Bronchial epithelial cell (primary cell): ENCODE measurements around the gene ADAMTS17. TPM values are rescaled to one million over a fixed set of nuclear protein-coding genes. Genes with fewer than 3 reads are reported as not detected.

Experiments
- DNase-seq: peaks from one replicate; pipeline ENCODE4 v3.0.0-alpha.2; 2010; ENCODE audit warnings: low read depth
- FAIRE-seq: peaks from 2 replicates; lab custom pipeline; 2011; peaks lifted over from hg19 to GRCh38; lab: Jason Lieb, UNC
- H3K27me3 ChIP-seq: 2 replicates; pipeline ENCODE4 v1.5.1; 2011; ENCODE audit warnings: low read length; ENCODE audit not compliant: control insufficient read depth, insufficient read depth
- H3K36me3 ChIP-seq: 2 replicates; pipeline ENCODE4 v1.5.1; 2011; ENCODE audit warnings: low read length; ENCODE audit not compliant: control insufficient read depth, insufficient read depth
- H3K4me3 ChIP-seq: 2 replicates; pipeline ENCODE4 v1.5.1; 2011; ENCODE audit warnings: mild to moderate bottlenecking, low read depth, low read length, control low read depth
- CTCF ChIP-seq: IDR thresholded peaks from 2 replicates; pipeline ENCODE4 v1.5.1; 2011; ENCODE audit warnings: mild to moderate bottlenecking, moderate library complexity, low read length, control low read depth, inconsistent platforms; ENCODE audit not compliant: insufficient read depth, severe bottlenecking
- total RNA-seq: library from RNA; depleted of rRNA; stranded (reverse); fragments of >200 nt; gene quantifications from 2 replicates; pipeline ENCODE4 v1.2.1, GENCODE V29; 2014

Gene ADAMTS17
- total RNA-seq, 1 donor from 2014 or later, result 1.1 TPM

- no peak for FAIRE-seq
- Histone ChIP-seq H3K4me3 (no peak overlapping the region), H3K36me3 (no peaks in the 10 kb centered on the region), H3K27me3 (no peaks in the 10 kb centered on the region)
- no peak for DNase-seq
- TF ChIP-seq CTCF, result no peak
Observed at GRCh38 chr15:100334905-100335304, 6.9 kb downstream of the ADAMTS17 start.

GRCh38 chr15:100334456-100334855 lies 7.3 kb downstream of the ADAMTS17 start:
- Histone ChIP-seq H3K4me3 (no peak overlapping the region), H3K36me3 (no peaks in the 10 kb centered on the region), H3K27me3 (no peaks in the 10 kb centered on the region)
- DNase-seq (no peak), FAIRE-seq (no peak)
- no peak for TF ChIP-seq CTCF

- TF ChIP-seq CTCF, result no peak
- Histone ChIP-seq H3K4me3 (no peak overlapping the region), H3K27me3 (no peaks in the 10 kb centered on the region), H3K36me3 (no peaks in the 10 kb centered on the region)
- FAIRE-seq (no peak), DNase-seq (no peak)
Observed at GRCh38 chr15:100334015-100334414, 7.8 kb downstream of the ADAMTS17 start.

- Histone ChIP-seq H3K27me3 (no peaks in the 10 kb centered on the region), H3K4me3 (no peak overlapping the region), H3K36me3 (no peaks in the 10 kb centered on the region)
- FAIRE-seq (no peak), DNase-seq (no peak)
- no peak for TF ChIP-seq CTCF
Observed at GRCh38 chr15:100333236-100333635, 8.5 kb downstream of the ADAMTS17 start.

- Histone ChIP-seq H3K27me3 (no peaks in the 10 kb centered on the region), H3K36me3 (no peaks in the 10 kb centered on the region), H3K4me3 (no peak overlapping the region)
- TF ChIP-seq CTCF, result no peak
- FAIRE-seq (no peak), DNase-seq (no peak)
Observed at GRCh38 chr15:100332721-100333120, 9.1 kb downstream of the ADAMTS17 start.

GRCh38 chr15:100332231-100332630 lies 9.5 kb downstream of the ADAMTS17 start:
- H3K27me3 ChIP-seq, result no peaks in the 10 kb centered on the region
- H3K4me3 ChIP-seq, result no peak overlapping the region
- TF ChIP-seq CTCF, result no peak
- DNase-seq, result no peak
- no peaks in the 10 kb centered on the region for H3K36me3 ChIP-seq
- no peak for FAIRE-seq
